Measurements from ENCODE around the gene RFTN1. TPM values are rescaled to one million over a fixed set of nuclear protein-coding genes. Genes with fewer than 3 reads are reported as not detected.

The RFTN1 gene
- total and polyA plus RNA-seq, 9 of the 15 experiments (the other 6 are each of a cell fraction or from before 2014, with no cell fraction given): 0.08 to 0.51 (median 0.11) TPM; not detected in 6

GRCh38 chr3:16396202-16396601 is 117.3 kb downstream of the RFTN1 start:
- no peaks in the 10 kb centered on the region for H4K20me1 ChIP-seq (replicated peaks; ENCODE audit: control insufficient read depth, insufficient read depth, low read length)
- H3K4me2 ChIP-seq (ENCODE audit: insufficient read depth, low read length): no peak overlapping the region
- H3K9me1 ChIP-seq (ENCODE audit: control insufficient read depth, insufficient read depth, low read length): no peaks in the 10 kb centered on the region
- intact Hi-C loops (cut with micrococcal nuclease): no loop called here
- BruUV-seq (replicated peaks): no TSS peak
- no peaks in the 10 kb centered on the region for H3K36me3 ChIP-seq (ENCODE audit: control insufficient read depth, insufficient read depth, low read length)
- POLR2A ChIA-PET: no interaction called here
- no peaks in the 10 kb centered on the region for H3K79me2 ChIP-seq (ENCODE audit: control insufficient read depth, insufficient read depth, low read length)
- no peak overlapping the region for H3K4me3 ChIP-seq
- no peak overlapping the region for H3K9ac ChIP-seq (ENCODE audit: insufficient read depth in 1 of 2, low read depth in 2 of 2, low read length in 2 of 2)
- no peak overlapping the region for H3K27ac ChIP-seq (ENCODE audit: extremely low read depth, low read depth, low read length)
- 0% methylated on average over 4 of the region's 4 CpGs for WGBS (ENCODE audit: insufficient coverage, low coverage, missing lambda C conversion rate)
- CTCF ChIA-PET (ENCODE audit: low intra/inter-chr PET ratio): no interaction called here
- H3K27me3 ChIP-seq (ENCODE audit: control insufficient read depth in 2 of 2, insufficient read depth in 2 of 2, low read length in 2 of 2): peaks cover 4 to 26% of the 10 kb centered on the region in 2 experiments; a peak in 3 of 5 replicates
- DNase-seq (ENCODE audit: extremely low read depth in 1 of 4, low spot score in 3 of 4) (no peak), FAIRE-seq (no peak), ATAC-seq (no peak)
- in situ Hi-C loops (cut with MboI): no loop called here
- no peak overlapping the region for H2AFZ ChIP-seq (ENCODE audit: low read depth, low read length)
- no peaks in the 10 kb centered on the region for H3K9me3 ChIP-seq (replicated peaks; ENCODE audit: control insufficient read depth, insufficient read depth, low read depth, low read length)
- H3K4me1 ChIP-seq (replicated peaks in 1 of 2; ENCODE audit: control insufficient read depth in 2 of 2, insufficient read depth in 2 of 2, low read length in 2 of 2): no peaks in the 10 kb centered on the region
- TF ChIP-seq SMARCA5 (IDR thresholded peaks at IDR 0.05) (no peak), SPI1 (IDR thresholded peaks at IDR 0.05; ENCODE audit: borderline replicate concordance, low read depth, low read length) (no peak), YBX1 (IDR thresholded peaks at IDR 0.05) (no peak), IRF2 (CRISPR knock-in tag; IDR thresholded peaks at IDR 0.05) (no peak), CBX2 (IDR thresholded peaks at IDR 0.05; ENCODE audit: insufficient read depth, low read length, poor library complexity, severe bottlenecking) (no peak), ETV1 (tag; conservative IDR thresholded peaks at IDR 0.05; ENCODE audit: low read depth) (no peak)

GRCh38 chr3:16395212-16395611 is 118.3 kb downstream of the RFTN1 start:
- Histone ChIP-seq H3K9me1 (ENCODE audit: control insufficient read depth, insufficient read depth, low read length) (no peaks in the 10 kb centered on the region), H3K4me1 (replicated peaks in 1 of 2; ENCODE audit: control insufficient read depth in 2 of 2, insufficient read depth in 2 of 2, low read length in 2 of 2) (no peaks in the 10 kb centered on the region), H4K20me1 (replicated peaks; ENCODE audit: control insufficient read depth, insufficient read depth, low read length) (no peaks in the 10 kb centered on the region), H3K36me3 (ENCODE audit: control insufficient read depth, insufficient read depth, low read length) (no peaks in the 10 kb centered on the region), H3K79me2 (ENCODE audit: control insufficient read depth, insufficient read depth, low read length) (no peaks in the 10 kb centered on the region), H2AFZ (ENCODE audit: low read depth, low read length) (no peak overlapping the region), H3K4me3 (no peak overlapping the region), H3K4me2 (ENCODE audit: insufficient read depth, low read length) (no peak overlapping the region), H3K9ac (ENCODE audit: insufficient read depth in 1 of 2, low read depth in 2 of 2, low read length in 2 of 2) (no peak overlapping the region), H3K9me3 (replicated peaks; ENCODE audit: control insufficient read depth, insufficient read depth, low read depth, low read length) (no peaks in the 10 kb centered on the region), H3K27ac (ENCODE audit: extremely low read depth, low read depth, low read length) (no peak overlapping the region), H3K27me3 (ENCODE audit: control insufficient read depth in 2 of 2, insufficient read depth in 2 of 2, low read length in 2 of 2) (peaks cover 4 to 16% of the 10 kb centered on the region in 2 experiments; a peak in 3 of 5 replicates)
- DNase-seq (ENCODE audit: extremely low read depth in 1 of 4, low spot score in 3 of 4) (no peak), ATAC-seq (no peak), FAIRE-seq (no peak)
- POLR2A ChIA-PET: interaction anchor here (0.6 to 1.3 kb wide), 3 partner anchors 9 to 18 kb away, joined by 3 to 4 read pairs (median 4); no protein-coding TSS in a partner anchor
- no TSS peak for BruUV-seq (replicated peaks)
- WGBS (ENCODE audit: insufficient coverage, low coverage, missing lambda C conversion rate): 0% methylated on average over 3 of the region's 3 CpGs
- CTCF ChIA-PET (ENCODE audit: low intra/inter-chr PET ratio): no interaction called here
- in situ Hi-C loops (cut with MboI): no loop called here
- intact Hi-C loops (cut with micrococcal nuclease): no loop called here
- TF ChIP-seq CBX8 (IDR thresholded peaks at IDR 0.05; ENCODE audit: borderline replicate concordance, extremely low read depth, low read depth, low read length, poor library complexity, severe bottlenecking): no peak
- no peak for TF ChIP-seq LCOR (CRISPR knock-in tag; IDR thresholded peaks at IDR 0.05)
- 0 out of 2 replicates have a peak, but pooled peaks have one; percentile 26 for TF ChIP-seq TEAD4 (IDR thresholded peaks at IDR 0.05; ENCODE audit: low read length)
- no peak for TF ChIP-seq TEAD4 (CRISPR knock-in tag; IDR thresholded peaks at IDR 0.05; ENCODE audit: borderline replicate concordance)
- no peak for TF ChIP-seq SMARCB1 (IDR thresholded peaks at IDR 0.05; ENCODE audit: insufficient read length, low read depth)
- TF ChIP-seq HNRNPL (IDR thresholded peaks at IDR 0.05; ENCODE audit: low read depth, low read length): no peak
- TF ChIP-seq MXD1 (CRISPR knock-in tag; IDR thresholded peaks at IDR 0.05; ENCODE audit: borderline replicate concordance, poor library complexity, severe bottlenecking): no peak
- no peak for TF ChIP-seq XRCC3 (IDR thresholded peaks at IDR 0.05)
- TF ChIP-seq HMGXB4 (CRISPR knock-in tag; IDR thresholded peaks at IDR 0.05): no peak
- no peak for TF ChIP-seq PTBP1 (IDR thresholded peaks at IDR 0.05; ENCODE audit: low read depth, low read length)
